Measurements from ENCODE around the gene ABT1.

- no peak for TF ChIP-seq CTCF (conservative IDR thresholded peaks at IDR 0.05; ENCODE audit: low read depth in 2 of 2)
- no peak for TF ChIP-seq EZH2phosphoT487 (IDR thresholded peaks at IDR 0.05; ENCODE audit: unreplicated experiment)
- no peak for TF ChIP-seq REST (IDR thresholded peaks at IDR 0.05; ENCODE audit: unreplicated experiment)
- TF ChIP-seq POLR2AphosphoS5 (IDR thresholded peaks at IDR 0.05; ENCODE audit: low read depth): no peak
- no peak for TF ChIP-seq EZH2 (IDR thresholded peaks at IDR 0.05; ENCODE audit: low read depth, unreplicated experiment)
- no peak for TF ChIP-seq CREB1 (CRISPR knock-in tag; IDR thresholded peaks at IDR 0.05; ENCODE audit: low read depth)
- TF ChIP-seq ZNF331 (CRISPR knock-in tag; IDR thresholded peaks at IDR 0.05; ENCODE audit: low read depth): no peak
These were observed 2.8 kb downstream of the ABT1 start for GRCh38 chr6:26599591-26599990.
